ENCODE results near the gene REV3L. TPM values are rescaled to one million over a fixed set of nuclear protein-coding genes. Genes with fewer than 3 reads are reported as not detected.

Gene REV3L
- total and polyA plus RNA-seq, 2 donors (not counting 3 experiments of a cell fraction or from before 2014, with no cell fraction given) = 6.0 to 22.7 TPM

GRCh38 chr6:111265842-111266241, 217.2 kb downstream of the REV3L start:
- TF ChIP-seq EZH2 (IDR thresholded peaks at IDR 0.05; ENCODE audit: borderline replicate concordance, low read depth, low read length, severe bottlenecking) = no peak
- TF ChIP-seq JUN (IDR thresholded peaks at IDR 0.05; ENCODE audit: borderline replicate concordance, insufficient read depth, insufficient read length, low read depth) = no peak
- no peak for TF ChIP-seq FOS (IDR thresholded peaks at IDR 0.05; ENCODE audit: borderline replicate concordance, insufficient read depth, low read length)
- no peak for TF ChIP-seq GATA2 (IDR thresholded peaks at IDR 0.05; ENCODE audit: insufficient read depth, insufficient read length, low read depth, low read length)
- TF ChIP-seq, protein P1, sequence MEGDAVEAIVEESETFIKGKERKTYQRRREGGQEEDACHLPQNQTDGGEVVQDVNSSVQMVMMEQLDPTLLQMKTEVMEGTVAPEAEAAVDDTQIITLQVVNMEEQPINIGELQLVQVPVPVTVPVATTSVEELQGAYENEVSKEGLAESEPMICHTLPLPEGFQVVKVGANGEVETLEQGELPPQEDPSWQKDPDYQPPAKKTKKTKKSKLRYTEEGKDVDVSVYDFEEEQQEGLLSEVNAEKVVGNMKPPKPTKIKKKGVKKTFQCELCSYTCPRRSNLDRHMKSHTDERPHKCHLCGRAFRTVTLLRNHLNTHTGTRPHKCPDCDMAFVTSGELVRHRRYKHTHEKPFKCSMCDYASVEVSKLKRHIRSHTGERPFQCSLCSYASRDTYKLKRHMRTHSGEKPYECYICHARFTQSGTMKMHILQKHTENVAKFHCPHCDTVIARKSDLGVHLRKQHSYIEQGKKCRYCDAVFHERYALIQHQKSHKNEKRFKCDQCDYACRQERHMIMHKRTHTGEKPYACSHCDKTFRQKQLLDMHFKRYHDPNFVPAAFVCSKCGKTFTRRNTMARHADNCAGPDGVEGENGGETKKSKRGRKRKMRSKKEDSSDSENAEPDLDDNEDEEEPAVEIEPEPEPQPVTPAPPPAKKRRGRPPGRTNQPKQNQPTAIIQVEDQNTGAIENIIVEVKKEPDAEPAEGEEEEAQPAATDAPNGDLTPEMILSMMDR (IDR thresholded peaks at IDR 0.05; ENCODE audit: extremely low read depth in 1 of 2, insufficient read depth in 1 of 2, low read depth in 1 of 2, low read length in 2 of 2) = no peak
- TF ChIP-seq MYC (IDR thresholded peaks at IDR 0.05; ENCODE audit: low read depth, low read length) = no peak
- TF ChIP-seq, protein P2, sequence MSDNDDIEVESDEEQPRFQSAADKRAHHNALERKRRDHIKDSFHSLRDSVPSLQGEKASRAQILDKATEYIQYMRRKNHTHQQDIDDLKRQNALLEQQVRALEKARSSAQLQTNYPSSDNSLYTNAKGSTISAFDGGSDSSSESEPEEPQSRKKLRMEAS (IDR thresholded peaks at IDR 0.05; ENCODE audit: insufficient read depth, insufficient read length) = no peak
- TF ChIP-seq POLR2A (IDR thresholded peaks at IDR 0.05; ENCODE audit: low read depth, low read length) = no peak
- no peak for TF ChIP-seq POLR2AphosphoS5 (IDR thresholded peaks at IDR 0.05; ENCODE audit: insufficient read depth, low read depth, low read length)
- H3K27me3 ChIP-seq (ENCODE audit: control insufficient read depth in 2 of 2, insufficient read depth in 2 of 2, low read length in 2 of 2) = no peaks in the 10 kb centered on the region
- no TSS peak for BruUV-seq (replicated peaks)
- no peak overlapping the region for H3K27ac ChIP-seq (ENCODE audit: insufficient read depth, low read depth, low read length)
- ChIA-PET POLR2A (no interaction called here), CTCF (interaction anchor here (1.7 kb wide), 1 partner anchor 213 kb away, joined by 5 read pairs; no protein-coding TSS in a partner anchor)
- H3K36me3 ChIP-seq (ENCODE audit: control insufficient read depth in 2 of 2, extremely low read depth in 1 of 2, insufficient read depth in 2 of 2, low read length in 2 of 2) = peaks cover 4 to 11% of the 10 kb centered on the region in 2 experiments
- H3K9me1 ChIP-seq (replicated peaks; ENCODE audit: control insufficient read depth, extremely low read depth, insufficient read depth, low read length) = no peaks in the 10 kb centered on the region
- dilution Hi-C loops (cut with MboI; ENCODE audit: extremely low pct_ligation_motif_present, low sequenced_read_pairs) = no loop called here
- H3K4me3 ChIP-seq (replicated peaks in 1 of 3; ENCODE audit: insufficient read depth in 1 of 3, low read depth in 1 of 3, low read length in 3 of 3) = no peak overlapping the region
- H3K9ac ChIP-seq (replicated peaks; ENCODE audit: extremely low read depth, insufficient read depth, low read length) = no peak overlapping the region
- H3K4me1 ChIP-seq (ENCODE audit: control insufficient read depth, extremely low read depth, insufficient read depth, low read length) = peaks cover 3% of the 10 kb centered on the region
- peaks cover 4% of the 10 kb centered on the region for H3K79me2 ChIP-seq (ENCODE audit: control insufficient read depth, insufficient read depth, low read length)
- H3K4me2 ChIP-seq (ENCODE audit: insufficient read depth, low read length) = no peak overlapping the region
- no peak overlapping the region for H2AFZ ChIP-seq (ENCODE audit: low read depth, low read length)
- FAIRE-seq (no peak), DNase-seq (ENCODE audit: low read depth, low spot score) (no peak)
- intact Hi-C loops (cut with micrococcal nuclease) = no loop called here
- no peaks in the 10 kb centered on the region for H4K20me1 ChIP-seq (replicated peaks; ENCODE audit: control insufficient read depth, extremely low read depth, insufficient read depth, low read length)
- no peaks in the 10 kb centered on the region for H3K9me3 ChIP-seq (replicated peaks; ENCODE audit: control insufficient read depth, insufficient read depth, low read length)

Data from endothelial cell of umbilical vein (primary cell).